K562 (cell line): ENCODE results near the gene SCN4B. TPM values are rescaled to one million over a fixed set of nuclear protein-coding genes. Genes with fewer than 3 reads are reported as not detected.

ENCODE experiments used
- CREM ChIP-seq: IDR thresholded peaks from 2 replicates; pipeline ENCODE4 v1.6.1; 2014; ENCODE audit warnings: antibody characterized with exemption, low read depth
- CTBP1 ChIP-seq: fragments of 450-650 bp; IDR thresholded peaks from 2 replicates; pipeline ENCODE4 v1.6.1; 2016; ENCODE audit warnings: borderline replicate concordance
- E2F3 ChIP-seq: fragments of 250-450 bp; sonication (Bioruptor Pico); IDR thresholded peaks from 2 replicates; pipeline ENCODE4 v1.4.0; 2020; ENCODE audit warnings: mild to moderate bottlenecking
- GABPA ChIP-seq: fragments of 200-800 bp; sonication (Bioruptor generic); conservative IDR thresholded peaks from 2 replicates; pipeline ENCODE4 v1.6.1; 2016; ENCODE audit warnings: low read depth, missing genetic modification characterization, missing compliant biosample characterization
- IFI16 ChIP-seq: fragments of 250-450 bp; sonication (Bioruptor Pico); IDR thresholded peaks from 2 replicates; pipeline ENCODE4 v2.1.2; 2022; ENCODE audit warnings: mild to moderate bottlenecking, inconsistent platforms
- L3MBTL2 ChIP-seq: fragments of 450-650 bp; IDR thresholded peaks from 2 replicates; pipeline ENCODE4 v1.6.1; 2016; ENCODE audit warnings: mild to moderate bottlenecking, moderate library complexity
- MBD2 ChIP-seq: sonication (generic); IDR thresholded peaks from 2 replicates; pipeline ENCODE4 v1.6.1; 2016; ENCODE audit warnings: low read depth, borderline replicate concordance
- MYNN ChIP-seq, 2 experiments: sonication (generic); formaldehyde crosslinking in 1 of 2; IDR thresholded peaks; 2 replicates each; pipeline versions ENCODE4 v1.5.0 to v1.6.1; 2016 to 2020; ENCODE audit warnings: antibody characterized with exemption in 1 of 2, missing genetic modification reagents in 1 of 2
- POLR2A ChIP-seq: fragments of 450-650 bp; conservative IDR thresholded peaks from 2 replicates; pipeline ENCODE4 v1.6.1; 2016
- RBBP5 ChIP-seq: fragments of 200-600 bp; sonication (generic); IDR thresholded peaks from 2 replicates; pipeline ENCODE4 v1.6.1; 2012; ENCODE audit warnings: borderline replicate concordance, mild to moderate bottlenecking, low read length, control low read depth, inconsistent platforms; ENCODE audit not compliant: insufficient read depth, poor library complexity, severe bottlenecking
- RCOR1 ChIP-seq, 2 experiments: IDR thresholded peaks; 2 replicates each; pipeline ENCODE4 v1.6.1; 2012; ENCODE audit warnings: low read depth in 2 of 2, low read length in 2 of 2, borderline replicate concordance in 1 of 2, improper control_type of control experiment in 1 of 2
- SMAD4 ChIP-seq: fragments of 250-450 bp; sonication (Bioruptor Pico); conservative IDR thresholded peaks from 2 replicates; pipeline ENCODE4 v1.8.0; 2021; ENCODE audit warnings: inconsistent platforms, mild to moderate bottlenecking, moderate library complexity
- SPI1 ChIP-seq: IDR thresholded peaks from 2 replicates; pipeline ENCODE4 v1.6.1; 2011; ENCODE audit warnings: low read depth, low read length, control low read depth, borderline replicate concordance
- ZMIZ1 ChIP-seq, 2 experiments: fragments of 150-350 bp in 1 of 2; IDR thresholded peaks; 2 replicates each; pipeline ENCODE4 v1.6.1; 2012 to 2016; ENCODE audit warnings: low read depth in 2 of 2, low read length in 2 of 2, mild to moderate bottlenecking in 1 of 2, moderate library complexity in 1 of 2
- ZNF24 ChIP-seq: fragments of 450-650 bp; IDR thresholded peaks from 2 replicates; pipeline ENCODE4 v1.6.1; 2016
- polyA plus RNA-seq, 8 experiments: library from polyadenylated mRNA; depleted of rRNA in 4 of 8; stranded (reverse) in 5 of 8; unstranded in 3 of 8; fragments of >200 nt; fragmentation: Nextera tagmentation in 2 of 8; fragmentation: Illumina TruSeq in 1 of 8; extraction: Ambion mirVana in 2 of 8; extraction: Trizol in 1 of 8; gene quantifications; 2 replicates each; pipeline versions ENCODE4 v1.2.1 to v1.2.3, GENCODE V29; 2011 to 2014; ENCODE audit warnings: inconsistent platforms in 1 of 8, missing spikeins in 1 of 8
- total RNA-seq, 7 experiments: library from RNA; depleted of rRNA in 6 of 7; stranded (reverse); fragments of >200 nt in 6 of 7; fragmentation: Illumina TruSeq in 2 of 7; extraction: Trizol in 2 of 7; gene quantifications; 2 replicates each; pipeline versions ENCODE4 v1.2.1 to v1.2.3, GENCODE V29; 2011 to 2021; ENCODE audit warnings: low replicate concordance in 1 of 7
- TF ChIP-seq, protein P1 (sequence below): fragments of 250-450 bp; sonication (Bioruptor Pico); IDR thresholded peaks from 2 replicates; pipeline ENCODE4 v1.8.0; 2021; ENCODE audit warnings: moderate library complexity, mild to moderate bottlenecking, inconsistent platforms
- TF ChIP-seq, protein P2 (sequence below): fragments of 250-450 bp; sonication (Bioruptor Pico); IDR thresholded peaks from 2 replicates; pipeline ENCODE4 v1.5.0; 2020; ENCODE audit warnings: mild to moderate bottlenecking
- TF ChIP-seq, protein P3 (sequence below): fragments of 450-650 bp; IDR thresholded peaks from 2 replicates; pipeline ENCODE4 v1.6.1; 2018; ENCODE audit not compliant: partially characterized antibody

Gene SCN4B
- total and polyA plus RNA-seq, 9 of the 15 experiments (the other 6 are each of a cell fraction or from before 2014, with no cell fraction given) = 0.03 TPM; not detected in 8

DNA sequence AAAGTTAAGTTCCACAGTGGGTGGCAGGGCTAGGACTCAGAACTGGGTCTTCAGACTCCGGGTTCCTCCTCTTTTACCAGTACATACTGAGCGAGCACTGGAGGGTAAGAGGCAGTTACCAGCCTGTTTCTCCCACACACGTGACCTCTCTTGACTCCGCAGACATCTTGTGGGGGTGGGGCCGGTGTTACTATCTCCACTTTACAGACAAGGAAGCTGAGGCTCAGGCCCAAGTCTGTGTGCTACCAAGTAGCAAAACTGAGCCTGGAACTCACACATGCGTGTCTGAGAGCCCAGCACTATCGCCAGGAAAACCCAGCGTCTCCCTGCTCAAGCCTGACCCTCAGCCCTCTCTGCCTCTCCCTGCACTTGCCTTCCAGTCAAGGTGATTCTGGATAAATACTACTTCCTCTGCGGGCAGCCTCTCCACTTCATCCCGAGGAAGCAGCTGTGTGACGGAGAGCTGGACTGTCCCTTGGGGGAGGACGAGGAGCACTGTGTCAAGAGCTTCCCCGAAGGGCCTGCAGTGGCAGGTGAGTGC is 49.8 kb downstream of the SCN4B start (continued):
- TF ChIP-seq CTBP1 = peak; percentile 66
- TF ChIP-seq IFI16 (CRISPR knock-in tag) = no peak
- TF ChIP-seq E2F3 (CRISPR knock-in tag) = no peak
- 0 out of 2 replicates have a peak, but pooled peaks have one; percentile 14 for TF ChIP-seq ZNF24
- TF ChIP-seq CREM = peak; percentile 46
- TF ChIP-seq, protein P1, sequence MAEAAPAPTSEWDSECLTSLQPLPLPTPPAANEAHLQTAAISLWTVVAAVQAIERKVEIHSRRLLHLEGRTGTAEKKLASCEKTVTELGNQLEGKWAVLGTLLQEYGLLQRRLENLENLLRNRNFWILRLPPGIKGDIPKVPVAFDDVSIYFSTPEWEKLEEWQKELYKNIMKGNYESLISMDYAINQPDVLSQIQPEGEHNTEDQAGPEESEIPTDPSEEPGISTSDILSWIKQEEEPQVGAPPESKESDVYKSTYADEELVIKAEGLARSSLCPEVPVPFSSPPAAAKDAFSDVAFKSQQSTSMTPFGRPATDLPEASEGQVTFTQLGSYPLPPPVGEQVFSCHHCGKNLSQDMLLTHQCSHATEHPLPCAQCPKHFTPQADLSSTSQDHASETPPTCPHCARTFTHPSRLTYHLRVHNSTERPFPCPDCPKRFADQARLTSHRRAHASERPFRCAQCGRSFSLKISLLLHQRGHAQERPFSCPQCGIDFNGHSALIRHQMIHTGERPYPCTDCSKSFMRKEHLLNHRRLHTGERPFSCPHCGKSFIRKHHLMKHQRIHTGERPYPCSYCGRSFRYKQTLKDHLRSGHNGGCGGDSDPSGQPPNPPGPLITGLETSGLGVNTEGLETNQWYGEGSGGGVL (CRISPR knock-in tag) = no peak
- TF ChIP-seq RCOR1 (IDR thresholded peaks at IDR 0.05; ENCODE audit: borderline replicate concordance in 1 of 2, low read depth in 2 of 2, low read length in 2 of 2) = peak in 1 of 2 experiments; percentile 79; a peak in 3 of 4 replicates
- peak; percentile 34 for TF ChIP-seq L3MBTL2
- TF ChIP-seq POLR2A = peak; percentile 58; the same call in 1 of the 2 replicates
- TF ChIP-seq RBBP5 = peak; percentile 19
- TF ChIP-seq SMAD4 (CRISPR knock-in tag) = peak; percentile 87
- no peak for TF ChIP-seq MBD2
- TF ChIP-seq SPI1 = peak; percentile 21; the same call in 1 of the 2 replicates
- 0 out of 2 replicates have a peak, but pooled peaks have one; percentile 13 for TF ChIP-seq MYNN (IDR thresholded peaks at IDR 0.05)
- no peak for TF ChIP-seq MYNN (CRISPR knock-in tag; IDR thresholded peaks at IDR 0.05)
- TF ChIP-seq, protein P2, sequence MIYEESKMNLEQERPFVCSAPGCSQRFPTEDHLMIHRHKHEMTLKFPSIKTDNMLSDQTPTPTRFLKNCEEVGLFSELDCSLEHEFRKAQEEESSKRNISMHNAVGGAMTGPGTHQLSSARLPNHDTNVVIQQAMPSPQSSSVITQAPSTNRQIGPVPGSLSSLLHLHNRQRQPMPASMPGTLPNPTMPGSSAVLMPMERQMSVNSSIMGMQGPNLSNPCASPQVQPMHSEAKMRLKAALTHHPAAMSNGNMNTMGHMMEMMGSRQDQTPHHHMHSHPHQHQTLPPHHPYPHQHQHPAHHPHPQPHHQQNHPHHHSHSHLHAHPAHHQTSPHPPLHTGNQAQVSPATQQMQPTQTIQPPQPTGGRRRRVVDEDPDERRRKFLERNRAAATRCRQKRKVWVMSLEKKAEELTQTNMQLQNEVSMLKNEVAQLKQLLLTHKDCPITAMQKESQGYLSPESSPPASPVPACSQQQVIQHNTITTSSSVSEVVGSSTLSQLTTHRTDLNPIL (CRISPR knock-in tag) = no peak
- TF ChIP-seq ZMIZ1 (IDR thresholded peaks at IDR 0.05; ENCODE audit: low read depth in 2 of 2, low read length in 2 of 2) = 0 out of 4 replicates have a peak, but pooled peaks of 1 of the 2 experiments have one; percentile 14
- TF ChIP-seq GABPA (tag) = no peak
- TF ChIP-seq, protein P3, sequence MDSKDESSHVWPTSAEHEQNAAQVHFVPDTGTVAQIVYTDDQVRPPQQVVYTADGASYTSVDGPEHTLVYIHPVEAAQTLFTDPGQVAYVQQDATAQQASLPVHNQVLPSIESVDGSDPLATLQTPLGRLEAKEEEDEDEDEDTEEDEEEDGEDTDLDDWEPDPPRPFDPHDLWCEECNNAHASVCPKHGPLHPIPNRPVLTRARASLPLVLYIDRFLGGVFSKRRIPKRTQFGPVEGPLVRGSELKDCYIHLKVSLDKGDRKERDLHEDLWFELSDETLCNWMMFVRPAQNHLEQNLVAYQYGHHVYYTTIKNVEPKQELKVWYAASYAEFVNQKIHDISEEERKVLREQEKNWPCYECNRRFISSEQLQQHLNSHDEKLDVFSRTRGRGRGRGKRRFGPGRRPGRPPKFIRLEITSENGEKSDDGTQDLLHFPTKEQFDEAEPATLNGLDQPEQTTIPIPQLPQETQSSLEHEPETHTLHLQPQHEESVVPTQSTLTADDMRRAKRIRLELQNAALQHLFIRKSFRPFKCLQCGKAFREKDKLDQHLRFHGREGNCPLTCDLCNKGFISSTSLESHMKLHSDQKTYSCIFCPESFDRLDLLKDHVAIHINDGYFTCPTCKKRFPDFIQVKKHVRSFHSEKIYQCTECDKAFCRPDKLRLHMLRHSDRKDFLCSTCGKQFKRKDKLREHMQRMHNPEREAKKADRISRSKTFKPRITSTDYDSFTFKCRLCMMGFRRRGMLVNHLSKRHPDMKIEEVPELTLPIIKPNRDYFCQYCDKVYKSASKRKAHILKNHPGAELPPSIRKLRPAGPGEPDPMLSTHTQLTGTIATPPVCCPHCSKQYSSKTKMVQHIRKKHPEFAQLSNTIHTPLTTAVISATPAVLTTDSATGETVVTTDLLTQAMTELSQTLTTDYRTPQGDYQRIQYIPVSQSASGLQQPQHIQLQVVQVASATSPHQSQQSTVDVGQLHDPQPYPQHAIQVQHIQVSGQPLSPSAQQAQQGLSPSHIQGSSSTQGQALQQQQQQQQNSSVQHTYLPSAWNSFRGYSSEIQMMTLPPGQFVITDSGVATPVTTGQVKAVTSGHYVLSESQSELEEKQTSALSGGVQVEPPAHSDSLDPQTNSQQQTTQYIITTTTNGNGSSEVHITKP = no peak
